GM18907 (cell line): ENCODE results near the gene IFT81.
"Not testable (repeated sequence)": the region's sequence is repeated elsewhere in the genome, so short reads cannot be mapped to it uniquely, and the experiment has no call there.

Source experiments
- ATAC-seq: cut with Tn5 transposase; IDR thresholded peaks from one replicate; pipeline ENCODE4 v1.9.1; 2021; ENCODE audit warnings: mild to moderate bottlenecking, moderate library complexity; ENCODE audit not compliant: unreplicated experiment

The IFT81 gene

GRCh38 chr12:110124269-110124995 is at the start of gene IFT81:
Gene IFT81 (plus strand): TSS chr12:110124357. CDS start chr12:110127381, 3,024 bp downstream.
- peak; percentile 85 for ATAC-seq

GRCh38 chr12:110075880-110076279 is 48.3 kb upstream of the IFT81 start:
- ATAC-seq = no peak

GRCh38 chr12:110077800-110078199 is 46.4 kb upstream of the IFT81 start:
- no peak for ATAC-seq

- peak; percentile 79 for ATAC-seq
Observed at GRCh38 chr12:110079477-110080400, 44.4 kb upstream of the IFT81 start.

GRCh38 chr12:110080410-110080809 is 43.7 kb upstream of the IFT81 start:
- no peak for ATAC-seq

GRCh38 chr12:110084314-110085015 is 39.7 kb upstream of the IFT81 start:
- no peak for ATAC-seq

- not testable (repeated sequence) for ATAC-seq
Observed at GRCh38 chr12:110088216-110088615, 35.9 kb upstream of the IFT81 start.

- no peak for ATAC-seq
Observed at GRCh38 chr12:110088936-110089335, 35.2 kb upstream of the IFT81 start.

- no peak for ATAC-seq
Observed at GRCh38 chr12:110090266-110091135, 33.7 kb upstream of the IFT81 start.

GRCh38 chr12:110091136-110091711 is 32.9 kb upstream of the IFT81 start:
- no peak for ATAC-seq

- no peak for ATAC-seq
Observed at GRCh38 chr12:110093631-110094311, 30.4 kb upstream of the IFT81 start.

- ATAC-seq = peak; percentile 87
Observed at GRCh38 chr12:110100315-110100970, 23.7 kb upstream of the IFT81 start.

- no peak for ATAC-seq
Observed at GRCh38 chr12:110102255-110102654, 21.9 kb upstream of the IFT81 start.

GRCh38 chr12:110104188-110105094 is 19.7 kb upstream of the IFT81 start:
- ATAC-seq = no peak

GRCh38 chr12:110105159-110105558 is 19.0 kb upstream of the IFT81 start:
- no peak for ATAC-seq

- ATAC-seq = no peak
Observed at GRCh38 chr12:110105986-110106385, 18.2 kb upstream of the IFT81 start.

- ATAC-seq = no peak
Observed at GRCh38 chr12:110107369-110108281, 16.5 kb upstream of the IFT81 start.
